M059J (cell line): Measurements from ENCODE around the gene CA5A. TPM values are rescaled to one million over a fixed set of nuclear protein-coding genes. Genes with fewer than 3 reads are reported as not detected.
A peak's percentile ranks its signal among the peaks of the same experiment; 100 is the strongest.
"Not testable (repeated sequence)": the region's sequence is repeated elsewhere in the genome, so short reads cannot be mapped to it uniquely, and the experiment has no call there.

Experiments
- DNase-seq: peaks from one replicate; pipeline ENCODE4 v3.0.0-alpha.2; 2012; ENCODE audit warnings: low read depth
- total RNA-seq: library from RNA; depleted of rRNA; stranded (reverse); fragments of >200 nt; shearing (Covaris generic); gene quantifications from 2 replicates; pipeline ENCODE4 v1.2.3, GENCODE V29; 2014

CA5A gene
- total RNA-seq, 1 experiment from 2014 or later, result not detected

GRCh38 chr16:87948119-87948545 lies 11.8 kb upstream of the CA5A start:
- no peak for DNase-seq

GRCh38 chr16:87947356-87948118 lies 11.2 kb upstream of the CA5A start:
- DNase-seq, result no peak

- no peak for DNase-seq
These were observed 10.4 kb upstream of the CA5A start for GRCh38 chr16:87946596-87947347.

GRCh38 chr16:87945351-87946042 lies 9.2 kb upstream of the CA5A start:
- peak; percentile 61 for DNase-seq

GRCh38 chr16:87942680-87943079 lies 6.4 kb upstream of the CA5A start:
- DNase-seq, result no peak

- no peak for DNase-seq
These were observed 3.5 kb upstream of the CA5A start for GRCh38 chr16:87939562-87940423.

- no peak for DNase-seq
These were observed 2.2 kb upstream of the CA5A start for GRCh38 chr16:87938412-87938949.

- not testable (repeated sequence) for DNase-seq
These were observed 858 bp upstream of the CA5A start for GRCh38 chr16:87937231-87937542.

- not testable (repeated sequence) for DNase-seq
These were observed 334 bp downstream of the CA5A start for GRCh38 chr16:87936016-87936374.

- not testable (repeated sequence) for DNase-seq
These were observed 1.4 kb downstream of the CA5A start for GRCh38 chr16:87934752-87935425.

- DNase-seq, result no peak
These were observed 3.2 kb downstream of the CA5A start for GRCh38 chr16:87933140-87933495.

GRCh38 chr16:87932475-87933139 lies 3.7 kb downstream of the CA5A start:
- DNase-seq, result not testable (repeated sequence)

GRCh38 chr16:87931504-87931903 lies 4.8 kb downstream of the CA5A start:
- peak; percentile 77 for DNase-seq

- no peak for DNase-seq
These were observed 5.9 kb downstream of the CA5A start for GRCh38 chr16:87930456-87930855.

GRCh38 chr16:87929986-87930385 lies 6.3 kb downstream of the CA5A start:
- no peak for DNase-seq

GRCh38 chr16:87927195-87927562 lies 9.2 kb downstream of the CA5A start:
- DNase-seq, result no peak

- no peak for DNase-seq
These were observed 9.8 kb downstream of the CA5A start for GRCh38 chr16:87926246-87927194.

- DNase-seq, result no peak
These were observed 11.3 kb downstream of the CA5A start for GRCh38 chr16:87924811-87925670.
